Neuronal stem cell (in vitro differentiated cells): ENCODE data around the gene FAM168B. TPM values are rescaled to one million over a fixed set of nuclear protein-coding genes. Genes with fewer than 3 reads are reported as not detected.

ENCODE experiments used
- DNase-seq: peaks from one replicate; pipeline ENCODE4 v3.0.0-alpha.2; 2013; ENCODE audit warnings: low spot score
- H2AFZ ChIP-seq: one replicate; pipeline ENCODE4 v1.6.1; 2013; ENCODE audit warnings: mild to moderate bottlenecking, low read length, inconsistent platforms
- H2AK5ac ChIP-seq: 2 replicates; pipeline ENCODE4 v1.6.1; 2013; ENCODE audit warnings: low read depth, mild to moderate bottlenecking, inconsistent platforms, low read length, moderate library complexity, mixed read lengths
- H2BK120ac ChIP-seq: 2 replicates; pipeline ENCODE4 v1.6.1; 2013; ENCODE audit warnings: low read depth, mild to moderate bottlenecking, inconsistent platforms, low read length, moderate library complexity, mixed read lengths
- H2BK12ac ChIP-seq: one replicate; pipeline ENCODE4 v1.6.1; 2013; ENCODE audit warnings: low read length, inconsistent platforms
- H2BK15ac ChIP-seq: 2 replicates; pipeline ENCODE4 v1.6.1; 2013; ENCODE audit warnings: mild to moderate bottlenecking, low read length, inconsistent platforms, mixed read lengths
- H2BK5ac ChIP-seq: one replicate; pipeline ENCODE4 v1.6.1; 2013; ENCODE audit warnings: inconsistent platforms, mild to moderate bottlenecking, low read length, moderate library complexity
- H3K14ac ChIP-seq: one replicate; pipeline ENCODE4 v1.6.1; 2013; ENCODE audit warnings: low read length, inconsistent platforms
- H3K18ac ChIP-seq: 2 replicates; pipeline ENCODE4 v1.6.1; 2013; ENCODE audit warnings: low read length, inconsistent platforms
- H3K23ac ChIP-seq: 2 replicates; pipeline ENCODE4 v1.6.1; 2013; ENCODE audit warnings: low read depth, mild to moderate bottlenecking, mixed read lengths, low read length, inconsistent platforms; ENCODE audit not compliant: poor library complexity
- H3K27ac ChIP-seq: replicated peaks from 3 replicates; pipeline ENCODE4 v1.5.1; 2013; ENCODE audit warnings: low read length, inconsistent platforms
- H3K27me3 ChIP-seq, 3 experiments: 2 replicates each; pipeline ENCODE4 v1.6.1; 2013; ENCODE audit warnings: low read length in 3 of 3, mild to moderate bottlenecking in 2 of 3, inconsistent platforms in 1 of 3, low read depth in 1 of 3, mixed read lengths in 1 of 3, moderate library complexity in 1 of 3; ENCODE audit not compliant: control insufficient read depth in 3 of 3, insufficient read depth in 3 of 3
- H3K36me3 ChIP-seq, 2 donors: replicated peaks in 1 of 2; 2 replicates each; pipeline ENCODE4 v1.6.1; 2013; ENCODE audit warnings: low read length in 2 of 2; ENCODE audit not compliant: control insufficient read depth in 2 of 2, insufficient read depth in 2 of 2
- H3K4ac ChIP-seq: 2 replicates; pipeline ENCODE4 v1.6.1; 2013; ENCODE audit warnings: inconsistent platforms, mild to moderate bottlenecking, low read length, moderate library complexity
- H3K4me1 ChIP-seq, 2 donors: 1 replicate in 1 of 2; 2 replicates in 1 of 2; pipeline ENCODE4 v1.6.1; 2013; ENCODE audit warnings: low read length in 2 of 2, low read depth in 1 of 2; ENCODE audit not compliant: control insufficient read depth in 2 of 2, insufficient read depth in 1 of 2
- H3K4me2 ChIP-seq: one replicate; pipeline ENCODE4 v1.6.1; 2013; ENCODE audit warnings: mild to moderate bottlenecking, low read length, inconsistent platforms; ENCODE audit not compliant: insufficient read depth, poor library complexity, severe bottlenecking
- H3K4me3 ChIP-seq, 2 donors: 2 replicates each; pipeline ENCODE4 v1.5.1; 2013; ENCODE audit warnings: low read length in 2 of 2, mild to moderate bottlenecking in 2 of 2, inconsistent platforms in 1 of 2, moderate library complexity in 1 of 2
- H3K79me1 ChIP-seq: one replicate; pipeline ENCODE4 v1.6.1; 2013; ENCODE audit warnings: low read depth, mild to moderate bottlenecking, inconsistent platforms, low read length, moderate library complexity
- H3K9ac ChIP-seq: one replicate; pipeline ENCODE4 v1.6.1; 2013; ENCODE audit warnings: mild to moderate bottlenecking, low read depth, low read length, inconsistent platforms; ENCODE audit not compliant: poor library complexity
- H3K9me3 ChIP-seq, 2 donors: replicated peaks in 1 of 2; 2 replicates each; pipeline versions ENCODE3 to v1.6.1; 2013; ENCODE audit warnings: low read length in 2 of 2, mild to moderate bottlenecking in 2 of 2, inconsistent platforms in 1 of 2, low read depth in 1 of 2, mixed read lengths in 1 of 2, moderate library complexity in 1 of 2; ENCODE audit not compliant: control insufficient read depth in 2 of 2, insufficient read depth in 1 of 2
- H4K8ac ChIP-seq: one replicate; pipeline ENCODE4 v1.6.1; 2013; ENCODE audit warnings: low read depth, mild to moderate bottlenecking, inconsistent platforms, low read length, moderate library complexity
- H4K91ac ChIP-seq: one replicate; pipeline ENCODE4 v1.6.1; 2013; ENCODE audit warnings: low read length, low read depth, mild to moderate bottlenecking, inconsistent platforms; ENCODE audit not compliant: poor library complexity
- WGBS, 2 donors: extraction: QIAGEN DNeasy Blood & Tissue Kit; methylation state at CpG; one replicate each; pipeline ENCODE4 v1.1.7; 2013; ENCODE audit warnings: missing lambda C conversion rate in 2 of 2, mixed read lengths in 1 of 2; ENCODE audit not compliant: insufficient read length in 2 of 2, insufficient replicate concordance in 1 of 2; ENCODE audit errors: extremely low coverage in 2 of 2; 5-methylcytosine and 5-hydroxymethylcytosine counted together
- polyA plus RNA-seq, 2 experiments: library from polyadenylated mRNA; stranded (reverse); fragments of 200-250 nt; gene quantifications; one replicate each; pipeline ENCODE4 v1.2.3, GENCODE V29; 2013

The FAM168B gene
- polyA plus RNA-seq (2013, experiment 1 of 2) = 73.9 TPM
- 72.7 TPM for polyA plus RNA-seq (2013, experiment 2 of 2)

- Histone ChIP-seq H3K9me3 (no peaks in the 10 kb centered on the region), H2BK120ac (peak within 1 kb of the TSS; percentile 96), H3K14ac (peak within 1 kb of the TSS; percentile 94), H3K18ac (peak within 1 kb of the TSS; percentile 98), H4K8ac (no peak within 1 kb of the TSS), H3K27ac (peak within 1 kb of the TSS; percentile 99), H2AFZ (peak within 1 kb of the TSS; percentile 93), H3K4me1 (no peaks in the 10 kb centered on the region), H4K91ac (no peak within 1 kb of the TSS), H3K36me3 (peaks cover 3 to 36% of the 10 kb centered on the region in 2 donors), H3K27me3 (no peaks in the 10 kb centered on the region), H2BK5ac (peak within 1 kb of the TSS; percentile 99), H3K4ac (no peak within 1 kb of the TSS), H3K79me1 (peaks cover under 1% of the 10 kb centered on the region), H2AK5ac (no peak within 1 kb of the TSS), H3K23ac (peak within 1 kb of the TSS; percentile 100), H2BK15ac (no peak within 1 kb of the TSS), H3K9ac (peak within 1 kb of the TSS; percentile 98), H3K4me3 (peak within 1 kb of the TSS; percentile 59 to 100), H2BK12ac (no peak within 1 kb of the TSS), H3K4me2 (peak within 1 kb of the TSS; percentile 43)
- no CpG with 5 or more reads among the region's 107 CpGs for WGBS, 2 donors
- peak; percentile 89 for DNase-seq
These were observed at the start of gene FAM168B for GRCh38 chr2:131093006-131093695. Gene FAM168B (minus strand): TSS chr2:131093460. CDS start chr2:131082646, 10,814 bp downstream.

DNA sequence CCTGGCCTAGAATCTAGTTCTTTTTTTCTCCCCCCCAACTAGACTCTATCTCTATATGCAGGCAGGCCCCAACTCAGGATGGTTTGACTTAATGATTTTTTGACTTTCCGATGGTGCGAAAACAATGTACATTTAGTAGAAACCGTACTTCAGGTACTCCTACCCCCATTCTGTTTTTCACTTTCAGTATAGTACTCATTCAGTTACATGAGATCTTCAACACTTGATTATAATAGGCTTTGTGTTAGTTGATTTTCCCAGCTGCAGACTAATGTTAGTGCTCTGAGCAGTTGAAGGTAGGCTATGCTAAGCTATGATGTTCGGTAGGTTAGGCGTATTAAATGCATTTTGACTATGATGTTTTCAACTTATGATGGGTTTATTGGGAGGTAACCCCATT, 49.6 kb upstream of the FAM168B start:
- peaks cover 0 to 2% of the 10 kb centered on the region in 2 donors for H3K9me3 ChIP-seq
- H3K4ac ChIP-seq = no peak overlapping the region
- no peak overlapping the region for H3K4me3 ChIP-seq
- no peak overlapping the region for H4K91ac ChIP-seq
- no peak overlapping the region for H3K9ac ChIP-seq
- no peaks in the 10 kb centered on the region for H3K4me1 ChIP-seq
- H2BK12ac ChIP-seq = no peak overlapping the region
- H2BK5ac ChIP-seq = no peak overlapping the region
- H3K23ac ChIP-seq = no peak overlapping the region
- no peaks in the 10 kb centered on the region for H3K27me3 ChIP-seq
- H3K14ac ChIP-seq = no peak overlapping the region
- no peak for DNase-seq
- no peak overlapping the region for H3K18ac ChIP-seq
- H2AFZ ChIP-seq = no peak overlapping the region
- H4K8ac ChIP-seq = no peak overlapping the region
- no peak overlapping the region for H2AK5ac ChIP-seq
- H3K4me2 ChIP-seq = no peak overlapping the region
- peaks cover 9% of the 10 kb centered on the region for H3K79me1 ChIP-seq
- no CpG with 5 or more reads among the region's 5 CpGs for WGBS, 2 donors
- H3K27ac ChIP-seq = no peak overlapping the region
- H3K36me3 ChIP-seq = peaks cover 26 to 87% of the 10 kb centered on the region in 2 donors
- H2BK120ac ChIP-seq = no peak overlapping the region
- no peak overlapping the region for H2BK15ac ChIP-seq

DNA sequence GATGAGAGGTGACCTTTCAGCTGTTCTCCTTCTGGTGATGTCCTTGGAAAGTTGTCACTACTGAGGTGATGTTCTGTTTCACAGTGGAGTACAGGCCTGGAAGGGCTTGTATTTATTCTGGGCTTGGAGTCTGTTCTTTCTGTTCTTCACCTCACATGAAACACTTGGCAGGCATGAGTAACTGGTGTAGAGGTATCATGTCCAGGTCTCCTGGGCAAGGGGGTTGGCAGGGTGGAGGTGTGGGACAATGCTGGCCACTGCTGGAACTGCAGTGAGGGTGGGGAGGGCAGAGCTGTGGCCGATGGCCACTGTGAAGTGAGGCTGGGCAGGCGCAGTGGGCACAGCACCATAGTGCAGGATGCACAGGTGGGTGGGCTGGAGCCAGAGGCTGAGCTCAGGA, 47.3 kb upstream of the FAM168B start:
- no CpG with 5 or more reads among the region's 2 CpGs for WGBS, 2 donors
- Histone ChIP-seq H3K36me3 (peaks cover 19 to 74% of the 10 kb centered on the region in 2 donors), H3K27me3 (no peaks in the 10 kb centered on the region), H3K18ac (no peak overlapping the region), H3K4me2 (no peak overlapping the region), H4K8ac (no peak overlapping the region), H3K23ac (no peak overlapping the region), H2BK15ac (no peak overlapping the region), H2AFZ (no peak overlapping the region), H3K9me3 (peaks cover 0 to 2% of the 10 kb centered on the region in 2 donors), H3K79me1 (peaks cover 7% of the 10 kb centered on the region), H3K4me1 (no peaks in the 10 kb centered on the region), H2AK5ac (no peak overlapping the region), H4K91ac (no peak overlapping the region), H3K14ac (peak overlapping the region; percentile 17), H3K9ac (peak overlapping the region; percentile 72), H2BK5ac (no peak overlapping the region), H3K27ac (no peak overlapping the region), H3K4ac (no peak overlapping the region), H2BK120ac (no peak overlapping the region), H3K4me3 (no peak overlapping the region), H2BK12ac (no peak overlapping the region)
- DNase-seq = no peak

- Histone ChIP-seq H3K9me3 (no peaks in the 10 kb centered on the region), H2BK15ac (no peak overlapping the region), H3K27ac (no peak overlapping the region), H3K36me3 (peaks cover 7 to 71% of the 10 kb centered on the region in 2 donors), H4K91ac (no peak overlapping the region), H3K23ac (no peak overlapping the region), H3K79me1 (no peaks in the 10 kb centered on the region), H2BK12ac (no peak overlapping the region), H4K8ac (no peak overlapping the region), H3K14ac (no peak overlapping the region), H2BK120ac (no peak overlapping the region), H3K4me2 (no peak overlapping the region), H2BK5ac (no peak overlapping the region), H2AK5ac (no peak overlapping the region), H2AFZ (no peak overlapping the region), H3K18ac (no peak overlapping the region), H3K4me3 (no peak overlapping the region), H3K4me1 (no peaks in the 10 kb centered on the region), H3K4ac (no peak overlapping the region), H3K27me3 (no peaks in the 10 kb centered on the region), H3K9ac (no peak overlapping the region)
- DNase-seq = no peak
- no CpG with 5 or more reads among the region's 8 CpGs for WGBS, 2 donors
These were observed 39.5 kb upstream of the FAM168B start for GRCh38 chr2:131132729-131133128.
